OCI-LY1 (cell line): ENCODE data around the gene AGPS.

Source experiments
- H2AFZ ChIP-seq: fragments of 200-600 bp; sonication (generic), shearing (Covaris generic); 2 replicates; pipeline ENCODE4 v1.6.0; 2014; ENCODE audit warnings: antibody characterized with exemption, mild to moderate bottlenecking, low read length
- H3F3A ChIP-seq: fragments of 200-600 bp; sonication (generic), shearing (Covaris generic); 2 replicates; pipeline ENCODE4 v1.6.0; 2014; ENCODE audit warnings: mild to moderate bottlenecking, antibody characterized with exemption, low read length, moderate library complexity; ENCODE audit not compliant: insufficient read depth
- H3K27ac ChIP-seq: fragments of 200-600 bp; sonication (generic); 2 replicates; pipeline ENCODE4 v1.5.1; 2014; ENCODE audit warnings: low read length, mixed run types, mild to moderate bottlenecking, low read depth; ENCODE audit not compliant: poor library complexity, severe bottlenecking
- H3K27me3 ChIP-seq: fragments of 200-600 bp; sonication (generic); 2 replicates; pipeline ENCODE4 v1.6.0; 2014; ENCODE audit warnings: antibody characterized with exemption, mild to moderate bottlenecking, low read length, moderate library complexity; ENCODE audit not compliant: insufficient read depth
- H3K36me3 ChIP-seq: fragments of 200-600 bp; sonication (generic); 2 replicates; pipeline ENCODE4 v1.6.1; 2014; ENCODE audit warnings: mild to moderate bottlenecking, antibody characterized with exemption, low read length, moderate library complexity, mixed read lengths; ENCODE audit not compliant: insufficient read depth
- H3K4me1 ChIP-seq: fragments of 200-600 bp; sonication (generic); 2 replicates; pipeline ENCODE4 v1.5.1; 2014; ENCODE audit warnings: mild to moderate bottlenecking, low read length, moderate library complexity; ENCODE audit not compliant: insufficient read depth, severe bottlenecking
- H3K4me2 ChIP-seq: fragments of 200-600 bp; sonication (generic), shearing (Covaris generic); 2 replicates; pipeline ENCODE4 v1.6.1; 2014; ENCODE audit warnings: low read length
- H3K4me3 ChIP-seq: fragments of 200-600 bp; sonication (generic); 2 replicates; pipeline ENCODE4 v1.5.1; 2014; ENCODE audit warnings: low read length, low read depth, mild to moderate bottlenecking, mixed read lengths; ENCODE audit not compliant: poor library complexity, severe bottlenecking
- H3K79me2 ChIP-seq: fragments of 200-600 bp; shearing (Covaris generic); 2 replicates; pipeline ENCODE4 v1.6.1; 2016; ENCODE audit warnings: mixed run types, low read length, mixed read lengths; ENCODE audit not compliant: insufficient read depth
- H3K9ac ChIP-seq: fragments of 200-600 bp; sonication (generic), shearing (Covaris generic); 2 replicates; pipeline ENCODE4 v1.6.1; 2014; ENCODE audit warnings: mild to moderate bottlenecking, low read length, mixed read lengths
- H3K9me2 ChIP-seq: fragments of 200-600 bp; sonication (generic), shearing (Covaris generic); 2 replicates; pipeline ENCODE4 v1.6.1; 2014; ENCODE audit warnings: low read depth, mild to moderate bottlenecking, low read length, mixed read lengths
- H3K9me3 ChIP-seq: fragments of 200-600 bp; shearing (Covaris generic); 2 replicates; pipeline ENCODE4 v1.6.1; 2014; ENCODE audit warnings: low read length, mixed read lengths
- H4K20me1 ChIP-seq: fragments of 200-600 bp; sonication (generic), shearing (Covaris generic); 2 replicates; pipeline ENCODE4 v1.6.0; 2016; ENCODE audit warnings: mild to moderate bottlenecking, low read length; ENCODE audit not compliant: insufficient read depth
- EZH2 ChIP-seq: fragments of 200-600 bp; sonication (generic), shearing (Covaris generic); IDR thresholded peaks from 2 replicates; pipeline ENCODE4 v1.8.0; 2017; ENCODE audit warnings: borderline replicate concordance, mixed run types, mild to moderate bottlenecking, antibody characterized with exemption, low read length, moderate library complexity, mixed read lengths
- TF ChIP-seq, protein P1 (sequence below): fragments of 200-600 bp; sonication (generic), shearing (Covaris generic); IDR thresholded peaks from 2 replicates; pipeline ENCODE4 v1.5.1; 2017; ENCODE audit warnings: mild to moderate bottlenecking, antibody characterized with exemption, low read length, moderate library complexity, mixed read lengths

The AGPS gene

GRCh38 chr2:177385151-177385550 lies 7.4 kb upstream of the AGPS start:
- Histone ChIP-seq H4K20me1 (no peaks in the 10 kb centered on the region), H3K79me2 (no peaks in the 10 kb centered on the region; the same call in 1 of the 2 replicates), H3K4me2 (no peak overlapping the region), H3F3A (no peaks in the 10 kb centered on the region), H3K4me3 (no peak overlapping the region), H3K36me3 (peaks cover 8% of the 10 kb centered on the region; the same call in 1 of the 2 replicates), H3K27ac (no peak overlapping the region), H3K27me3 (no peaks in the 10 kb centered on the region), H3K9me2 (no peaks in the 10 kb centered on the region), H3K4me1 (no peaks in the 10 kb centered on the region), H3K9me3 (no peaks in the 10 kb centered on the region), H2AFZ (no peak overlapping the region), H3K9ac (no peak overlapping the region)
- TF ChIP-seq, protein P1, sequence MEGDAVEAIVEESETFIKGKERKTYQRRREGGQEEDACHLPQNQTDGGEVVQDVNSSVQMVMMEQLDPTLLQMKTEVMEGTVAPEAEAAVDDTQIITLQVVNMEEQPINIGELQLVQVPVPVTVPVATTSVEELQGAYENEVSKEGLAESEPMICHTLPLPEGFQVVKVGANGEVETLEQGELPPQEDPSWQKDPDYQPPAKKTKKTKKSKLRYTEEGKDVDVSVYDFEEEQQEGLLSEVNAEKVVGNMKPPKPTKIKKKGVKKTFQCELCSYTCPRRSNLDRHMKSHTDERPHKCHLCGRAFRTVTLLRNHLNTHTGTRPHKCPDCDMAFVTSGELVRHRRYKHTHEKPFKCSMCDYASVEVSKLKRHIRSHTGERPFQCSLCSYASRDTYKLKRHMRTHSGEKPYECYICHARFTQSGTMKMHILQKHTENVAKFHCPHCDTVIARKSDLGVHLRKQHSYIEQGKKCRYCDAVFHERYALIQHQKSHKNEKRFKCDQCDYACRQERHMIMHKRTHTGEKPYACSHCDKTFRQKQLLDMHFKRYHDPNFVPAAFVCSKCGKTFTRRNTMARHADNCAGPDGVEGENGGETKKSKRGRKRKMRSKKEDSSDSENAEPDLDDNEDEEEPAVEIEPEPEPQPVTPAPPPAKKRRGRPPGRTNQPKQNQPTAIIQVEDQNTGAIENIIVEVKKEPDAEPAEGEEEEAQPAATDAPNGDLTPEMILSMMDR, result no peak
- TF ChIP-seq EZH2, result no peak

DNA sequence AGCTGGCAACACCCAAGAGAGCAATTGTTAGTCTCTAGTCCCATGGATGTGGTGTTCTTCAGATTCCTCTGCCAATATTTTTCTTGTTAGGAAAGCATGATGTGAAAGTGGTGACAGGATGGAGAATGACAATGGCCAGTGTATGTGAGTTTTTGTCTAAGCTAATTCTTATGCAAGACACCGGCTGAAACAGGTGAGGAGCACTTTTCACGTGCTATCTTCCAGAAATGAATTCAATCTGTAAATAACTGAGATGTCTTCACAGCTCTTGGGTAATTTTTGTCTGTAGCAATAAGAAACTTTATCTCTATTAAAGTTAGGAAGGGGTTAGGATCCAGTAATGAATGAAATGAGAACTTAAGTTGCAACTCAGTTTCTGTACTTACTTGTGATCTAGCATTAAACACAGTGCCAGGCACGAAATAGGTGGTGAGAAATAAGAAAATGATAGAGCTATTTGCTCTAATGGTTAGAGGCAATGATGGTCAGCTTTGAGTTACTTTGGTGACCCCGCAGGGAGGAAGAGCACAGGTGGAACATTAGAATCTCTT lies 676 bp upstream of the AGPS start:
- H3K79me2 ChIP-seq, result peaks cover 38% of the 10 kb centered on the region

GRCh38 chr2:177393203-177393755 lies 706 bp downstream of the AGPS start:
- Histone ChIP-seq H3K9me3 (no peaks in the 10 kb centered on the region), H3K36me3 (no peaks in the 10 kb centered on the region), H3K4me2 (peak overlapping the region; percentile 91), H3K4me1 (peaks cover 36% of the 10 kb centered on the region), H3K79me2 (peaks cover 50% of the 10 kb centered on the region), H4K20me1 (no peaks in the 10 kb centered on the region), H3K9me2 (no peaks in the 10 kb centered on the region), H3K27me3 (no peaks in the 10 kb centered on the region), H3K9ac (peak overlapping the region; percentile 92), H2AFZ (0 out of 2 replicates have a peak overlapping the region, but pooled peaks have one; percentile 5), H3F3A (no peaks in the 10 kb centered on the region), H3K4me3 (peak overlapping the region; percentile 88), H3K27ac (peak overlapping the region; percentile 5)
- no peak for TF ChIP-seq EZH2
- TF ChIP-seq, protein P1, result no peak

More for the DNA sequence above, 676 bp upstream of the AGPS start:
- Histone ChIP-seq H3K9ac (peak overlapping the region; percentile 92), H3K4me1 (peaks cover 36% of the 10 kb centered on the region), H3K27me3 (no peaks in the 10 kb centered on the region), H3K4me2 (peak overlapping the region; percentile 91), H3K9me2 (no peaks in the 10 kb centered on the region), H3F3A (no peaks in the 10 kb centered on the region), H3K4me3 (peak overlapping the region; percentile 88), H2AFZ (peak overlapping the region; percentile 62; the same call in 1 of the 2 replicates), H3K9me3 (no peaks in the 10 kb centered on the region), H3K27ac (peak overlapping the region; percentile 42), H4K20me1 (no peaks in the 10 kb centered on the region), H3K36me3 (no peaks in the 10 kb centered on the region)
- TF ChIP-seq EZH2, result no peak
- TF ChIP-seq, protein P1, result no peak
